ENCODE data around the gene LEF1.

DNA sequence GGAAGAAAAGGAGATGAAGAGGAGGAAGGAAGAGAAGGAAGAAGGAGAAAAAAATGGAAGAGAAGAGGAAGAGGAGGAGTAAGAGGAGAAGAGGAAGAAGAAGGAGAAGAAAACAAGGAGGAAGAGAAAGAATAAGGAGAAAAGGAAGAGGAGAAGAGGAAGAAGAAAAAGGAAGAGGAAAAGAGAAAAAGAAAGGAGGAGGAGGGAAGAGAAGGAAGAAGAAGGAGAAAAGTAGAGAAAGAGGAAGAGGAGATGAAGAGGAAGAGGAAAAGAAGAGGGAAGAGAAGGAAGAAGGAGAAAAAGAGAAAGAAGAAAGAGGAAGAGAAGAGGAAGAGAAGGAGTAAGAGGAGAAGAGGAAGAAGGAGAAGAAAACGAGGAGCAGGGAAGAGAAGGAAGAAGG is 11.8 kb upstream of the LEF1 start:
- no peak for TF ChIP-seq POLR2A (IDR thresholded peaks at IDR 0.05)
- no peak for TF ChIP-seq EP300 (IDR thresholded peaks at IDR 0.05)
- TF ChIP-seq, protein P1, sequence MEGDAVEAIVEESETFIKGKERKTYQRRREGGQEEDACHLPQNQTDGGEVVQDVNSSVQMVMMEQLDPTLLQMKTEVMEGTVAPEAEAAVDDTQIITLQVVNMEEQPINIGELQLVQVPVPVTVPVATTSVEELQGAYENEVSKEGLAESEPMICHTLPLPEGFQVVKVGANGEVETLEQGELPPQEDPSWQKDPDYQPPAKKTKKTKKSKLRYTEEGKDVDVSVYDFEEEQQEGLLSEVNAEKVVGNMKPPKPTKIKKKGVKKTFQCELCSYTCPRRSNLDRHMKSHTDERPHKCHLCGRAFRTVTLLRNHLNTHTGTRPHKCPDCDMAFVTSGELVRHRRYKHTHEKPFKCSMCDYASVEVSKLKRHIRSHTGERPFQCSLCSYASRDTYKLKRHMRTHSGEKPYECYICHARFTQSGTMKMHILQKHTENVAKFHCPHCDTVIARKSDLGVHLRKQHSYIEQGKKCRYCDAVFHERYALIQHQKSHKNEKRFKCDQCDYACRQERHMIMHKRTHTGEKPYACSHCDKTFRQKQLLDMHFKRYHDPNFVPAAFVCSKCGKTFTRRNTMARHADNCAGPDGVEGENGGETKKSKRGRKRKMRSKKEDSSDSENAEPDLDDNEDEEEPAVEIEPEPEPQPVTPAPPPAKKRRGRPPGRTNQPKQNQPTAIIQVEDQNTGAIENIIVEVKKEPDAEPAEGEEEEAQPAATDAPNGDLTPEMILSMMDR (IDR thresholded peaks at IDR 0.05): no peak
- TF ChIP-seq POLR2AphosphoS5 (IDR thresholded peaks at IDR 0.05): no peak
